ENCODE results near the gene ADCYAP1R1.

DNA sequence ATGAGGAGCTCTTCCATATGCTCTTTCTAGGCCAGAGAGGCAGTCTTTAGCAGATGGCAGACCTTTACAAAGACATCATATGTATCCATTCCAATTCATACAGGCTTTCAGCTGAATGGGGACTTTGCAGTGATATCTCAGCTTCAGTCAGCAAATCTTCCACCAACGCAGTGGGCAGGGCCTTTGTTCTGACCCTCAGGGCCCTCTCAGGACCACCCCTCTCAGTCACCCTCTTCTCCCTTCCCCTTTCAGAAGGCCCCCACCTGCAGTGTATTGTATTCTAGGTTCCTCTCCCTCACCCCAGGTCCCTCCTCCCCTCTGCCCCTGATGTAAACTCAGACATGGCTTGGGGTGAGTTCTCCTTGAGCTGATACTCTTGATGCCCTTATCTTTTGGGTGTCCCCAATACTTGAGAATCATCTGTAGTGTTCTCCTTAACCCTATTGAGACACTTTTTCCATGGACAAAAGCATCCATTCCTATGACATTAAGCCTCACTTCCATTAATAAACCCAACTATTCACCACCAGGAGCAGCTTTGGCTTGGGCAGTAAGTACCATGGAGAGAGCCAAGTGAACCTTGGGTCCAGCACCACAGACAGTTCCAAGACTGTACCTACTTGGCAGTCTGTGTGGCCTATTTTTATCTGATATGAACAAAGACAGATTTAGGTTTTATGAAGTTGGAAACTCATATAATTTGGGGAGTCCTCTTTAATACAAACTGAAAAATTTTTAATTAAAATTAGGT is 62.7 kb downstream of the ADCYAP1R1 start:
- TF ChIP-seq, protein P1, sequence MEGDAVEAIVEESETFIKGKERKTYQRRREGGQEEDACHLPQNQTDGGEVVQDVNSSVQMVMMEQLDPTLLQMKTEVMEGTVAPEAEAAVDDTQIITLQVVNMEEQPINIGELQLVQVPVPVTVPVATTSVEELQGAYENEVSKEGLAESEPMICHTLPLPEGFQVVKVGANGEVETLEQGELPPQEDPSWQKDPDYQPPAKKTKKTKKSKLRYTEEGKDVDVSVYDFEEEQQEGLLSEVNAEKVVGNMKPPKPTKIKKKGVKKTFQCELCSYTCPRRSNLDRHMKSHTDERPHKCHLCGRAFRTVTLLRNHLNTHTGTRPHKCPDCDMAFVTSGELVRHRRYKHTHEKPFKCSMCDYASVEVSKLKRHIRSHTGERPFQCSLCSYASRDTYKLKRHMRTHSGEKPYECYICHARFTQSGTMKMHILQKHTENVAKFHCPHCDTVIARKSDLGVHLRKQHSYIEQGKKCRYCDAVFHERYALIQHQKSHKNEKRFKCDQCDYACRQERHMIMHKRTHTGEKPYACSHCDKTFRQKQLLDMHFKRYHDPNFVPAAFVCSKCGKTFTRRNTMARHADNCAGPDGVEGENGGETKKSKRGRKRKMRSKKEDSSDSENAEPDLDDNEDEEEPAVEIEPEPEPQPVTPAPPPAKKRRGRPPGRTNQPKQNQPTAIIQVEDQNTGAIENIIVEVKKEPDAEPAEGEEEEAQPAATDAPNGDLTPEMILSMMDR (conservative IDR thresholded peaks at IDR 0.05), result no peak
- no peak for TF ChIP-seq EZH2 (IDR thresholded peaks at IDR 0.05; ENCODE audit: low read depth)

Measured in PC-9 (cell line).